PC-9 (cell line): ENCODE data around the gene ARHGAP28. TPM values are rescaled to one million over a fixed set of nuclear protein-coding genes. Genes with fewer than 3 reads are reported as not detected.

Experiments
- BruUV-seq: library from RNA; stranded (reverse); fragments of 400-500 nt; replicated peaks from 2 replicates; lab custom pipeline; 2021; lab: Mats Ljungman, UMichigan
- CTCF ChIA-PET: fragments of 300-600 bp; sonication (Branson Sonifier 250); formaldehyde crosslinking; loops from one replicate; lab custom pipeline; 2022; ENCODE audit warnings: antibody characterized with exemption; lab: Charles Lee
- POLR2A ChIA-PET: fragments of 300-600 bp; sonication (Branson Sonifier 250); formaldehyde crosslinking; loops from one replicate; lab custom pipeline; 2022; ENCODE audit warnings: antibody characterized with exemption; ENCODE audit not compliant: unreplicated experiment; lab: Charles Lee
- DNase-seq, 2 experiments: peaks; one replicate each; pipeline versions ENCODE4 v3.0.0 to v3.0.0-alpha.2; 2015 to 2022; ENCODE audit warnings: mixed read lengths in 1 of 2
- H2AFZ ChIP-seq: fragments of 200-600 bp; sonication (generic); 2 replicates; pipeline ENCODE4 v1.8.1; 2017; ENCODE audit warnings: antibody characterized with exemption
- H3F3A ChIP-seq: fragments of 200-600 bp; sonication (generic); 2 replicates; pipeline ENCODE4 v1.8.1; 2017; ENCODE audit warnings: antibody characterized with exemption, mild to moderate bottlenecking, low read depth; ENCODE audit not compliant: insufficient read depth
- H3K27ac ChIP-seq: fragments of 200-600 bp; sonication (generic); 2 replicates; pipeline ENCODE4 v1.6.1; 2016; ENCODE audit warnings: mixed run types
- H3K27me3 ChIP-seq: fragments of 200-600 bp; sonication (generic); 2 replicates; pipeline ENCODE4 v1.6.1; 2016; ENCODE audit warnings: low read depth, mixed run types; ENCODE audit not compliant: insufficient read depth
- H3K36me3 ChIP-seq: fragments of 200-600 bp; sonication (generic); 2 replicates; pipeline ENCODE4 v1.6.1; 2016; ENCODE audit warnings: low read depth, mixed run types
- H3K4me1 ChIP-seq: fragments of 200-600 bp; sonication (generic); replicated peaks from 2 replicates; pipeline ENCODE4 v1.6.1; 2016; ENCODE audit warnings: mixed run types; ENCODE audit not compliant: insufficient read depth
- H3K4me2 ChIP-seq: fragments of 200-600 bp; sonication (generic); 2 replicates; pipeline ENCODE4 v1.6.1; 2017; ENCODE audit warnings: mixed run types
- H3K4me3 ChIP-seq: fragments of 200-600 bp; sonication (generic); 2 replicates; pipeline ENCODE4 v1.6.1; 2016; ENCODE audit warnings: mixed run types
- H3K79me2 ChIP-seq: fragments of 200-600 bp; sonication (generic); 2 replicates; pipeline ENCODE4 v1.6.1; 2017; ENCODE audit warnings: low read depth, mixed run types
- H3K9me2 ChIP-seq: fragments of 200-600 bp; sonication (generic); 2 replicates; pipeline ENCODE4 v1.8.1; 2017; ENCODE audit warnings: mild to moderate bottlenecking; ENCODE audit not compliant: insufficient read depth
- H3K9me3 ChIP-seq: fragments of 200-600 bp; sonication (generic); 2 replicates; pipeline ENCODE4 v1.8.1; 2016; ENCODE audit warnings: low read depth; ENCODE audit not compliant: insufficient read depth
- H4K20me1 ChIP-seq: fragments of 200-600 bp; sonication (generic); 2 replicates; pipeline ENCODE4 v1.8.1; 2017; ENCODE audit not compliant: insufficient read depth
- CTCF ChIP-seq: fragments of 200-600 bp; sonication (generic); conservative IDR thresholded peaks from 2 replicates; pipeline ENCODE4 v1.6.1; 2017; ENCODE audit warnings: mixed run types, antibody characterized with exemption, mild to moderate bottlenecking, moderate library complexity
- EZH2 ChIP-seq: fragments of 200-600 bp; sonication (generic); IDR thresholded peaks from 2 replicates; pipeline ENCODE4 v1.8.0; 2017; ENCODE audit warnings: antibody characterized with exemption, low read depth
- intact Hi-C: fragments of 100-400 bp; cut with micrococcal nuclease; formaldehyde crosslinking; loops from one replicate; pipeline ENCODE4 v1.10.0; 2022; ENCODE audit not compliant: unreplicated experiment
- total RNA-seq: library from RNA; stranded (reverse); gene quantifications from 2 replicates; pipeline ENCODE4 v1.2.3, GENCODE V29; 2021

ARHGAP28 gene
- total RNA-seq, 1 experiment from 2014 or later = not detected

GRCh38 chr18:6939972-6940371, 210.5 kb downstream of the ARHGAP28 start:
- Histone ChIP-seq H3F3A (no peaks in the 10 kb centered on the region), H3K9me2 (no peaks in the 10 kb centered on the region), H3K36me3 (no peaks in the 10 kb centered on the region), H2AFZ (no peak overlapping the region), H3K4me1 (no peaks in the 10 kb centered on the region), H3K4me2 (no peak overlapping the region), H3K9me3 (no peaks in the 10 kb centered on the region), H3K27ac (no peak overlapping the region), H3K79me2 (no peaks in the 10 kb centered on the region), H3K27me3 (peaks cover 89% of the 10 kb centered on the region), H4K20me1 (no peaks in the 10 kb centered on the region), H3K4me3 (no peak overlapping the region)
- DNase-seq = no peak
- intact Hi-C loops = no loop called here
- BruUV-seq = no TSS peak
- TF ChIP-seq CTCF (no peak), EZH2 (no peak)
- ChIA-PET CTCF (no interaction called here), POLR2A (no interaction called here)

DNA sequence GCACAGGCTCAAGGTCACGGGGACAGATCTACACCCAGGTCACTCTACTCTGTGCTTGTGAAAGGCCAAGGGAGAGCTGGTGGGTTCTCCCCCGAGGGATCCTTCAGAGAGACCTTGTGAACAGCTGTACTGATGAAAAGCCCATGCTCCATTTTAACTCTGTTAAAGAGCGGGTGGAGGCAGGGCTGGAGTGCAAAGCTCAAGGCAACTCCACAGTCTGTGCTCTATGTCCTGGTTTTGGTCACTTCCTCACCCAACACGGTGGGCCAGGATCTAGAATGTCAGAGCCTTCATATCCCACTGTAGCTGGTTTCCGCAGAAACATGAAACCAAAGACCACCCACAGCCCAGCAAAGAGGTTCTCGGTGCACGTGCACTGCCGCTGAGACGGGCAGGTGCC, 210.9 kb downstream of the ARHGAP28 start:
- H3K27me3 ChIP-seq = peaks cover 88% of the 10 kb centered on the region
- no peaks in the 10 kb centered on the region for H3F3A ChIP-seq
- ChIA-PET CTCF (no interaction called here), POLR2A (no interaction called here)
- no peaks in the 10 kb centered on the region for H3K4me1 ChIP-seq
- H3K9me3 ChIP-seq = no peaks in the 10 kb centered on the region
- BruUV-seq = no TSS peak
- H3K4me2 ChIP-seq = no peak overlapping the region
- H3K9me2 ChIP-seq = no peaks in the 10 kb centered on the region
- no peak overlapping the region for H3K27ac ChIP-seq
- intact Hi-C loops = no loop called here
- no peak overlapping the region for H3K4me3 ChIP-seq
- TF ChIP-seq EZH2 (no peak), CTCF (no peak)
- no peak overlapping the region for H2AFZ ChIP-seq
- H3K79me2 ChIP-seq = no peaks in the 10 kb centered on the region
- no peaks in the 10 kb centered on the region for H3K36me3 ChIP-seq
- no peak for DNase-seq
- no peaks in the 10 kb centered on the region for H4K20me1 ChIP-seq

DNA sequence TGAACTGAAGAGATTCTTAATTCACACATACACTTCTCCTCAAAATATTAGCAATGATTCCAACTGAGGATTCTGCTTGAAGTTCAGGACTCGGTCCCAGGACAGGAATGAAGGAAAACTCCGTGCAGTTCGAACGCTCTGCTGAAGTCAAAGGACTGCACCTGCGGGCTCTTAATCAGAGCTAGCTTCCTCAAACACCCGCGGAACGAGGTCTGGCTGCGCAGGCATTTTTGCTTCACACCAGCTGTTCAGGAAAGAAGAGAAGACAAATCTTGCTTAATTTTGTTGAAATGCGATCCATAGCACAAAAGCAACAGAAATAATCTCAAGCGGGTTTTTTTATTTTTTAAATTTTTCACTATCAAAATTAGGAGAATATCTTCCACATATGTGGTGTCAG, 212.5 kb downstream of the ARHGAP28 start:
- H3K36me3 ChIP-seq = no peaks in the 10 kb centered on the region
- no peak overlapping the region for H3K4me2 ChIP-seq
- H4K20me1 ChIP-seq = no peaks in the 10 kb centered on the region
- TF ChIP-seq EZH2 (no peak), CTCF (no peak)
- BruUV-seq = no TSS peak
- H3K4me1 ChIP-seq = no peaks in the 10 kb centered on the region
- no peak overlapping the region for H2AFZ ChIP-seq
- H3K4me3 ChIP-seq = no peak overlapping the region
- peaks cover 88% of the 10 kb centered on the region for H3K27me3 ChIP-seq
- H3K27ac ChIP-seq = no peak overlapping the region
- H3F3A ChIP-seq = no peaks in the 10 kb centered on the region
- no peaks in the 10 kb centered on the region for H3K9me2 ChIP-seq
- H3K79me2 ChIP-seq = no peaks in the 10 kb centered on the region
- intact Hi-C loops = no loop called here
- CTCF ChIA-PET = no interaction called here
- POLR2A ChIA-PET = no interaction called here
- no peak for DNase-seq
- no peaks in the 10 kb centered on the region for H3K9me3 ChIP-seq
